ENCODE data around the gene STX18.
"Not testable (repeated sequence)": the region's sequence is repeated elsewhere in the genome, so short reads cannot be mapped to it uniquely, and the experiment has no call there.

The STX18 gene

DNA sequence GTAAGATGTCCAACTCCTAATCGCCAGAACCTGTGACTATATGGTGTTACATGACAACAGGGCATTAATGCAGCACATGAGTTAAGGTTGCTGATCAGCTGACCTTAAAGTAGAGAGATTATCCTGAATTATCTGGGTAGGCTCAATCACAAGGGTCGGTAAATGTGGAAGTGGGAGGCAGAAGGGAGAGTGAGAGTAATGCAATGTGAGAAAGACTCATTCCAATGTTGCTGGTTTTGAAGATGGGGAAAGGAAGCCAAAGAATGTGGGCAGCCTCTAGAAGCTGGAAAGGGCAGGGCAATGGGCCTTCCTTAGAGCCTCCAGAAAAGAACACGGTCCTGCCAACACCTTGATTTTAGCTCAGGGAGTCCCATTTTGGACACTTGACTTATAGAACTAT, 67.4 kb downstream of the STX18 start:
- H3K9me3 Mint-ChIP-seq, result no peaks in the 10 kb centered on the region
- no peak overlapping the region for H3K27ac Mint-ChIP-seq
- H3K36me3 Mint-ChIP-seq (ENCODE audit: low read depth), result peaks cover 20% of the 10 kb centered on the region
- peaks cover 13% of the 10 kb centered on the region for H3K4me1 Mint-ChIP-seq (ENCODE audit: low read depth)
- intact Hi-C loops (cut with micrococcal nuclease), result no loop called here
- no peaks in the 10 kb centered on the region for H3K27me3 Mint-ChIP-seq
- no peak overlapping the region for H3K4me3 Mint-ChIP-seq

DNA sequence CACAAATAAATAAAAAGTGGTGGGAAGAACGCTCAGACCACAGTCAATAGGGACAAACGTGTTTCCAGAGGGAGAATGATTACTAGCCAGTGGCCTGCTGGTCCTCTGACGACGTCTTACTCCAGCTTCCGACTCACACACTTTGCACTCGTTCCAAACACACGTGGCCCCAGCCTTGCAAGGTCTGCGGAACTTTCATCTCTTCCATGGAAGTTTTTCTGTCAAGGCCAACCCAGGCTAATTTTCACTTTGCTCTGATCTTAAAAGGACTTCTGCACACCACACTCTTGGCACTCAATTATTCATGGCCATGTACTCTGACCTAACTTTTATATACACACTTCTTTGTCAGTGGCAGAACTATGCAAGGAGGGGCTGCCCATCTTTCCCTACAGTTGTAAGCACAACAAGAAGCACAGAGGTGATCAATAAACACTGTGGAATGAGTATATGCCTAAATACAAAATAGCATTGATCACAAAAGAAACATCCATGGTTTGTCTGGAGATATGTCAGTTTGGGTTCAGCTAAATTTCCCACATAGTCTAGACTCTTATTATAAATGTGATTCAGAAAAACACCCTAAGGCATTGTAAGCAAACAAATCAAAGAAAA, 69.4 kb downstream of the STX18 start:
- no peak overlapping the region for H3K4me3 Mint-ChIP-seq
- H3K4me1 Mint-ChIP-seq (ENCODE audit: low read depth), result peaks cover 12% of the 10 kb centered on the region
- intact Hi-C loops (cut with micrococcal nuclease), result no loop called here
- H3K36me3 Mint-ChIP-seq (ENCODE audit: low read depth), result peaks cover 40% of the 10 kb centered on the region
- no peaks in the 10 kb centered on the region for H3K27me3 Mint-ChIP-seq
- no peaks in the 10 kb centered on the region for H3K9me3 Mint-ChIP-seq
- no peak overlapping the region for H3K27ac Mint-ChIP-seq

DNA sequence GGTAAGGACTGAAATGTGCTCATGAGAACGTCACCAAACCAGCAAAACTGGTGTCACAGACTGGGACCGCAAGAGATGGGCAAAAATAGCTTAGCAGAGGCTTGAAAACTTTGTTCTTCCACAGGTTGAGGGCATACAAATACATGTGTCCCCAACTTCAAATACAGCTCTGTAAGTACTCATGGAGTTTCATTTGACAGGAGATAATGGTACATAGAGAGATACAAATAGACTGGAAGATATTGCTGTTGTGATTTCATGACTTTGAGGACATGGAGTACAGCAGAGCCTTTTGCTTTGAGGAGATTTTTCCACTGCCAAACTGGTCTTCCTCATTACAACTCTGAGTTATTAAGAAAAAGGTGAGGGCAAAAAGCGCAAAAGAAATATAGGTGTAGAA, 70.7 kb downstream of the STX18 start:
- H3K9me3 Mint-ChIP-seq, result no peaks in the 10 kb centered on the region
- peaks cover 53% of the 10 kb centered on the region for H3K36me3 Mint-ChIP-seq (ENCODE audit: low read depth)
- intact Hi-C loops (cut with micrococcal nuclease), result no loop called here
- peaks cover 12% of the 10 kb centered on the region for H3K4me1 Mint-ChIP-seq (ENCODE audit: low read depth)
- no peak overlapping the region for H3K27ac Mint-ChIP-seq
- no peak overlapping the region for H3K4me3 Mint-ChIP-seq
- no peaks in the 10 kb centered on the region for H3K27me3 Mint-ChIP-seq

DNA sequence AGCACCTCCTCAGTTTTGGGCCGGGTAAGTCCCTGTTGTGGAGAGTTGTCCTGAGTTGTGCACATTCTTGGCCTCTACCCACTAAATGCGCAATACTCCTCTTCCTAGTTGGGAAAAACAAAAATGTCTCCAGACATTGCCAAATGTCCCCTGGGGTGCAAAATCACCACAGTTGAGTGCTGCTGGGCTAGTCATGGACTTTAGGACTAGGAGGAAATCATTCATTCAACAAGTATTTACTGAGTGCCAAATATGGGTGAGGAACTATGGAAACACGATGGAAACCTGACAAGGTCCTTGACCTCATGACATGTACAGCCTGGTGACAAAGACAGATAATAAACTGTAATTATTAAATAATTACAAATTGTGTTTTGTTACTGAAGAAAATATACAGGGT, 71.6 kb downstream of the STX18 start:
- Mint-ChIP-seq H3K36me3 (ENCODE audit: low read depth) (peaks cover 63% of the 10 kb centered on the region), H3K4me1 (ENCODE audit: low read depth) (peaks cover 12% of the 10 kb centered on the region), H3K27me3 (no peaks in the 10 kb centered on the region), H3K4me3 (no peak overlapping the region), H3K9me3 (no peaks in the 10 kb centered on the region), H3K27ac (no peak overlapping the region)
- intact Hi-C loops (cut with micrococcal nuclease), result no loop called here

DNA sequence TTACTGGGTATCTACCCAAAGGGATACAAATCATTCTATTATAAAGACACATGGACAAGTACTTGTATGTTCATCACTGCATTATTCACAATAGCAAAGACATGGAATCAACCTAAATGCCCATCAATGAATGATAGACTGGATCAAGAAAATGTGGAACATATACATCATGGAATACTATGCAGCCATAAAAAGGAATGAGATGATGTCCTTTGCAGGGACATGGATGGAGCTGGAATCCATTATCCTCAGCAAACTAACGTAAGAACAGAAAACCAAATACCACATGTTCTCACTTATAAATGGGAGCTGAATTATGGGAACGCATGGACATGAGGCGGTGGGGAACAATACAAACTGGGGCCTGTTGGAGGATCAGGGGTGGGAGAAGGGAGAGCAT, 76.6 kb downstream of the STX18 start:
- H3K9me3 Mint-ChIP-seq; intact Hi-C loops (cut with micrococcal nuclease); H3K4me1 Mint-ChIP-seq (ENCODE audit: low read depth); H3K27me3 Mint-ChIP-seq; H3K27ac Mint-ChIP-seq; H3K4me3 Mint-ChIP-seq: not testable (repeated sequence)
- H3K36me3 Mint-ChIP-seq (ENCODE audit: low read depth), result peaks cover 70% of the 10 kb centered on the region

DNA sequence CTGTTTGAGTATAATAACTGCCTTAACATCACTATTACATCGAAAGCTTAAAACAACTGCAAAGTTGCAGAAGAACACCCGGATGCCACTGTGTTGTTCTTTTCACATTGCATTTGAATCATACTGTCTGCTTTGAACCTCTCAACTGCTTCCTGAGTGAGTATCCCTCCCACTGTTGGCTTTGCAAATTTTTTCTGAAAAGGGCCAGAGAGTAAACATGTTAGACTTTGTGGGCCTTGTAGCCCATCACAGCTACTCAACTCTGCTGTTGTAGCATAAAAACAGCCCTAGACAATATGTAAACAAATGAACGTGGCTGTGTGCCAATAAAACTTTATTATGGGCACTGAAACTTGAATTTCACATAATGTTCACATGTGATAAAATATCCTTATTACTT, 78.9 kb downstream of the STX18 start:
- no peaks in the 10 kb centered on the region for H3K9me3 Mint-ChIP-seq
- H3K36me3 Mint-ChIP-seq (ENCODE audit: low read depth), result peaks cover 70% of the 10 kb centered on the region
- no peak overlapping the region for H3K4me3 Mint-ChIP-seq
- H3K27me3 Mint-ChIP-seq, result no peaks in the 10 kb centered on the region
- no peaks in the 10 kb centered on the region for H3K4me1 Mint-ChIP-seq (ENCODE audit: low read depth)
- H3K27ac Mint-ChIP-seq, result no peak overlapping the region
- intact Hi-C loops (cut with micrococcal nuclease), result no loop called here

DNA sequence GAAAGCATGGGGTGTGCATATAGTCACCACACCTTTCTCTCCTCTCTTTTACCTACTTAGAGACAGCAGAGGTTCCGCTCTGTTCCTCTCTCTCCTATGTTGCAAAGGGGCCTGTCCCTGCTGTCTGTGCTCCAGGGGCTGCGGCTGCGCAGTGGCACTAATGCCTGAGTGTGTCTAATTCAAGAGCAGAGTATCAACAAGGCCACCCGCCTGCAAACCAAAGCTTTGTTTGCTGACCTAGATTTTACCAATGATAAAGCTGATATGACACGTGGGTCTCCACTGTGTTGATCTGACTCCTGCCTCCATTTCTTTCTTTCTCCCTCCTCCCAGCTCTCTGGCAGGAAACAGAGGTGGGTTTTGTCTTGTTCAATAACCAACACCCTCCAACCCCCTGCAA, 80.0 kb downstream of the STX18 start:
- peaks cover 70% of the 10 kb centered on the region for H3K36me3 Mint-ChIP-seq (ENCODE audit: low read depth)
- intact Hi-C loops (cut with micrococcal nuclease), result no loop called here
- no peak overlapping the region for H3K4me3 Mint-ChIP-seq
- H3K9me3 Mint-ChIP-seq, result no peaks in the 10 kb centered on the region
- H3K27me3 Mint-ChIP-seq, result no peaks in the 10 kb centered on the region
- H3K27ac Mint-ChIP-seq, result no peak overlapping the region
- no peaks in the 10 kb centered on the region for H3K4me1 Mint-ChIP-seq (ENCODE audit: low read depth)

DNA sequence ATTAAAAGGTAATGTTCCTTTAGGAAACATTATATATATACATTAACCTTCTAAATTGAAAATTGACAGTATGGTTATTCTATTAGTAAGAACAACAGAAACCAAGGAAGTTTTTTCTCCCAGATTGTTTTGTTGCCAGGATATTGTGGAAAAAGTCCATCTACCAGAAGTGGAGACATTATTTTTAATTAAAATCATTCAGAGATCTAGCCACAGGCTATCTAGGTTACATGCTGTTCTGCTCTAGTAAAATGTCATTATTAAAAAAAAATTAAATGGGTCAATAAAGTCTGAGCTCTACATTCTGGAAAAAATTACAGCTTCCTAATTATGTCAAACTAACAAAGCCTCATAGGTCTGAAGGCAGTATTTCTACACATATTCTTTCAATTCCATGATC, 80.7 kb downstream of the STX18 start:
- Mint-ChIP-seq H3K27me3 (no peaks in the 10 kb centered on the region), H3K27ac (no peak overlapping the region), H3K36me3 (ENCODE audit: low read depth) (peaks cover 70% of the 10 kb centered on the region), H3K4me3 (no peak overlapping the region), H3K9me3 (no peaks in the 10 kb centered on the region), H3K4me1 (ENCODE audit: low read depth) (no peaks in the 10 kb centered on the region)
- intact Hi-C loops (cut with micrococcal nuclease), result no loop called here

DNA sequence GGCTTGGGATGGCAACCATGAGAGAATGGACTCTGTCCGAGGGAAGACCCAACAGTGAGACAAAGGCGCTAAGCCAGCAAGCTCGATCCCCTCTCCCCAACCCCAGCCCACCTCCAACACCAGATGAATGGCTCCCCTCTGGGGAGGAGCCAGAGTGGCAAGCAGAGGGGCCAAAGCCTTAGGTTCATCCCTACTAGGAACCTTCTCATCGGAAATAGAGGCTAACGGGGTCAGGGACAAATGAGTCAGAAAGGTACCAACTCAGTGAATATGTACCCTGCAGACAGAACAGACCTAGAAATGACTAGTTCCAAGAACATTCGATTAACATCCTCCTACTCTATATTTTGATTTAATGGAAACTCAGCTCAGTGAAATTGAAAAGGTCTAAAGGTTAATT, 81.1 kb downstream of the STX18 start:
- no peaks in the 10 kb centered on the region for H3K9me3 Mint-ChIP-seq
- intact Hi-C loops (cut with micrococcal nuclease), result no loop called here
- H3K27ac Mint-ChIP-seq, result no peak overlapping the region
- no peaks in the 10 kb centered on the region for H3K27me3 Mint-ChIP-seq
- peaks cover 70% of the 10 kb centered on the region for H3K36me3 Mint-ChIP-seq (ENCODE audit: low read depth)
- H3K4me1 Mint-ChIP-seq (ENCODE audit: low read depth), result no peaks in the 10 kb centered on the region
- no peak overlapping the region for H3K4me3 Mint-ChIP-seq

DNA sequence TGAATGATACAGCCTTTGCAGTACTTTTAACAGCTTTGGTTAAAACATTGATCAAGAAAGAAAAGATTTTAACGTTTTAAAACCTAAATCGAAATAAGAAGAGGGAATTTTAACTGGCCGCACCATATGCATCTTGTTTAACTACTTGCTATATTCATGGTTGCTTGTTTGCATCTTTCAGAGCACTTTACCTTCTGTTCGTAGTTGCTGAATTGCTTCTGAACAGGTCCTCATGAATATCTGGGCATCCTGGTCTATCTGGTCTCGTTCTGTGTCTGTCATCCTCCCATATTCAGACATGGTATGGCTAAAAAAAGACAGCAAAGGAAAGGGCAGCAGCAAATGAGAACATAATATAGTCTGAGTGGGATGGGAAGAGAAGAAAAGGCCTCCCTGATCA, 82.7 kb downstream of the STX18 start:
- Mint-ChIP-seq H3K27ac (no peak overlapping the region), H3K4me1 (ENCODE audit: low read depth) (no peaks in the 10 kb centered on the region), H3K9me3 (no peaks in the 10 kb centered on the region), H3K27me3 (no peaks in the 10 kb centered on the region), H3K4me3 (no peak overlapping the region), H3K36me3 (ENCODE audit: low read depth) (peaks cover 68% of the 10 kb centered on the region)
- intact Hi-C loops (cut with micrococcal nuclease), result no loop called here

DNA sequence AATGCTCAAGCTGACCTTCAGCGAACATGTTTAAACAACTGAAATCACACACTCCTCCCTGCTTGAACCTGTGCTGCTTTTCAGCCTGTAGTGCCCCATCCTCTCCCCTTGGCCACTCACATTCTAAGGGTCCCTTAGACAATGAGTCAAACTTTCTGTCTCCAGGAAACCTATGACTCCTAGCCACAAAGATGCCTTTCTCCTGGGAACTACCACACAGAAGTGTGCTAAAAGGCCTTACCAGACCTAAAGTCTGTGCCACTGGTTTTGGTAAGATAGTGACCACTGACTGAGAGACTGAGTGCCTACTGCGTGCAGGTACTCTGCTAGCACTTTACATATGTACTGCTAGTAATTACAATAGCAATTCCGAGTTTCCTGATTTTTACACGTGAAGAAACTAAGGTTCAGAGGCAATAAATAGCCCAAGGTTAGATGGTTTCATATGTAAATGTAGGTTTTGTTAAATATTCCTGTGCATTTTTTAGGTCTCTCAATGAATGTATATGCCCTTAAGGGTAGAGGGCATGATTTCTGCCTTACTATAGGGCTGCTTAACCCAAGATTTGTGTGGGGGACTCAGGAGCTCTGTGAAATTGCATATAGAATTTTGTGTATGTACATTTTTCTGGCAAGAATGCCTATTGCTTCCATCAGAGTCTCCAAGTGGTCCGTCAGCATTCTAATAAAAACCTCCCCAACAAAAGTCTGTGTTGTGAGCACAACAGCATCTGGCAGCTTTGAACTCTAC, 83.9 kb downstream of the STX18 start:
- Mint-ChIP-seq H3K27me3 (no peaks in the 10 kb centered on the region), H3K4me1 (ENCODE audit: low read depth) (no peaks in the 10 kb centered on the region)

DNA sequence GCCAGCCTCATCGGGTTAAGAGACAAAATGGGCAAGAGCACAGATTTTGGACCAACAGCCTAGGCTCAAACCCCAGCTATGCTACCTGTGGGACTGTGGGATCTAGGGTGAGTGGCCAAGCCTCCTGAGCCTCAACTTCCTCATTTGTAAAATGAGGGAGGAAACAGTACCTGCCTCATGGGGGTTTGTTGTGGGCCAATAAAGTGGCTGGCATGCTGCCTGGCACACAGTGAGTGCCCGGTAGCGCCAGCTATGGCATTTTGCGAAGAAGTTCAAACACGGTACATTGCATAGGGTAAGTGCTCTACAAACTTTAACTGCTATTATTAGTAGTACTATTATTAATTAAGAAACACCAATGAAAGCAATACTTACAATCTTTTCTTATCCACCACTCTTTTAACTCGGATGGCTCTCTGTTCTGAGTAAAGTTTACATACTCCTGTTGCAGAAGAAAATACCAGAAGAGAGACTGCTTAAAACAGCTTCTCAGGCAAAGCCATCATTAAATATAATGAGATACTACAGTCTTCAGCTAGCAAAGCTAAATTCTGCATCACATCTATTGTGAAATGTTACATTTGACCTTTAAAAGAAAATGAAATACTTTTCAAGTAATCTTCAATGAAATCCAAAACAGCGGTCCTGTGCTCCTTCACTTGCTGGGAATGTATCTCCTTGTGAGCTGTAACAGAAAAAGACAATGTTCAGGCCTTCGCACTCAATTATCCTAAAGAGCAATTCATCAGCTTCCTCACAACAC, 84.9 kb downstream of the STX18 start:
- Mint-ChIP-seq H3K36me3 (ENCODE audit: low read depth) (peaks cover 84% of the 10 kb centered on the region), H3K27ac (no peak overlapping the region)
- intact Hi-C loops (cut with micrococcal nuclease), result no loop called here

More for the DNA sequence above, 83.9 kb downstream of the STX18 start:
- Mint-ChIP-seq H3K27ac (no peak overlapping the region), H3K4me3 (no peak overlapping the region), H3K36me3 (ENCODE audit: low read depth) (peaks cover 77% of the 10 kb centered on the region), H3K9me3 (no peaks in the 10 kb centered on the region)
- intact Hi-C loops (cut with micrococcal nuclease), result no loop called here

DNA sequence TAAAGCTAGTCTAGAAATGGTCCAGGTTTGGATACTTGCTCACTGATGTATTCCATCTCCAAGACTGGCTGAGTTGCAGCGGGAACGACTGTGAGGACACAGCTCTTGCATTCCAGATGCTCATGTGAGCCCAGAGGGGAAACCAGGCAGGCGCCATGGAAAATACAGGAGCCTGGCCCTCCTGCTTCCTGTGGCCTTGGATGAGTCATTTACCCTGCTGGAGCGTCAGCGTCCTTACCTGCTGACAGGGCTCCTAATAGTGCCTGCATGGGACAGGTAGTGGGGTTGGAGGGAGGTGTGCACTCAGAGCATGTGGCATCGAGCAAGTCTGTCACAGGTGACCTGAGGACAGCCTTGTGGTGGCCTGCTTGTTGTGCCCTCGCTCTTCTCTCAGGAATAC, 85.5 kb downstream of the STX18 start:
- no peaks in the 10 kb centered on the region for H3K4me1 Mint-ChIP-seq (ENCODE audit: low read depth)
- intact Hi-C loops (cut with micrococcal nuclease), result no loop called here
- no peaks in the 10 kb centered on the region for H3K9me3 Mint-ChIP-seq
- H3K27me3 Mint-ChIP-seq, result no peaks in the 10 kb centered on the region
- H3K4me3 Mint-ChIP-seq, result no peak overlapping the region
- no peak overlapping the region for H3K27ac Mint-ChIP-seq
- peaks cover 86% of the 10 kb centered on the region for H3K36me3 Mint-ChIP-seq (ENCODE audit: low read depth)

More for the DNA sequence above, 84.9 kb downstream of the STX18 start:
- no peaks in the 10 kb centered on the region for H3K9me3 Mint-ChIP-seq
- no peaks in the 10 kb centered on the region for H3K27me3 Mint-ChIP-seq
- H3K4me3 Mint-ChIP-seq, result no peak overlapping the region
- no peaks in the 10 kb centered on the region for H3K4me1 Mint-ChIP-seq (ENCODE audit: low read depth)

DNA sequence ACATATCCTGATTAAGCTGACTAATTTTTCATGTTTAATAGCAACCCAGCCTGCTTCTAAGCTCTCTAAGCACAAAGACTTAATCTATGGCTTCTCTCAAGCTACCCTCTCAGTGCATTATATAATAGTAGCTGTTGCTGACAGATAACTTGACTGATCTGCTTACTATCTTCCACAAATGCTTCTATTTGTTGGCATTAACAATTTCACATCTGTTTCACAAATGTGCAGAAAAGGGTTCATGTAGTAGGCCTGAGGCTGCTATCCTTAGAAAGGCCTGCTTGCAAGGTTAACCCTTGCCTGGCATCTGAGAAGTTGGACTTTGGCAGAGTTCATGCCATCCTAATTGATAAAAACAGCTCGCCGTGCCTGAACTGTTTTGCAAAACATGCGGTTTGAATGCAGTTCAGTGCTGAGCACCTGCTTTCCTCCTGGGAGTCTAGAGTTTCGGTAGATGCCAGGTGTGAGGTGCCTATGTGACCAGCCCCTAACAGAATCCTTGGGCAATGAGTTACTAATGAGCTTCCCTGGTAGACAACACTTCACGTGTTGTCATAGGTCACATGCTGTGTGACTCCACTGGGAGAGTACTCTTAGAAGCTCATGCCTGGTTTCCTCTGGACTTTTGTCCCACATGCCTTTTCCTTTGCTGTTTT, 86.5 kb downstream of the STX18 start:
- H3K4me3 Mint-ChIP-seq, result no peak overlapping the region
- no peak overlapping the region for H3K27ac Mint-ChIP-seq
- H3K27me3 Mint-ChIP-seq, result no peaks in the 10 kb centered on the region
- no peaks in the 10 kb centered on the region for H3K9me3 Mint-ChIP-seq
- peaks cover 94% of the 10 kb centered on the region for H3K36me3 Mint-ChIP-seq (ENCODE audit: low read depth)
- no peaks in the 10 kb centered on the region for H3K4me1 Mint-ChIP-seq (ENCODE audit: low read depth)
- intact Hi-C loops (cut with micrococcal nuclease), result no loop called here

All from dendritic cell treated with granulocyte-macrophage colony-stimulating factor and Interleukin-4, amounts not matched to agents 40 ng/mL and 50 ng/mL, for 4 days (primary cell).